ENCODE data around the gene HAP1.

The HAP1 gene

DNA sequence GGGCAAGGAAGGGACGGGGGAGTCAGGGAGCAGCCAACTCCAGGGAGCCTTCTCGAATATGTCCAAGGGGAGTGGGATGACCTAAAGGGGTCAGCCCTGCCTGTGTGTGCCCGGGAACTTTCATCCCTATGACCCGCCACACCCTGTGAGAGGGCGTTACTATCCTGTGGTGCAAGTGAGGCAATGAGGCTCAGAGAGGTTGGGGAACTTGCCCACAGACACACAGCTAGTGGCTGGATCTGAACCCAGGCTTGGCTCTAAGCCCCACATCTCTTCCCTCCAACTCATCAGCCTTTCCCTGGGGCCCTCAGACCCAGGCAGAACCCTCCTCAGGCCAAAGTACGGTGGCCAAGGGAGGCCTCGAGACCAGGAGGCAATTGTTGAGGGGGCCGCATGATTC lies 28.9 kb upstream of the HAP1 start:
- in situ Hi-C loops (cut with MboI; ENCODE audit: low sequenced_read_pairs, unreplicated experiment): no loop called here
- TF ChIP-seq, protein P1, sequence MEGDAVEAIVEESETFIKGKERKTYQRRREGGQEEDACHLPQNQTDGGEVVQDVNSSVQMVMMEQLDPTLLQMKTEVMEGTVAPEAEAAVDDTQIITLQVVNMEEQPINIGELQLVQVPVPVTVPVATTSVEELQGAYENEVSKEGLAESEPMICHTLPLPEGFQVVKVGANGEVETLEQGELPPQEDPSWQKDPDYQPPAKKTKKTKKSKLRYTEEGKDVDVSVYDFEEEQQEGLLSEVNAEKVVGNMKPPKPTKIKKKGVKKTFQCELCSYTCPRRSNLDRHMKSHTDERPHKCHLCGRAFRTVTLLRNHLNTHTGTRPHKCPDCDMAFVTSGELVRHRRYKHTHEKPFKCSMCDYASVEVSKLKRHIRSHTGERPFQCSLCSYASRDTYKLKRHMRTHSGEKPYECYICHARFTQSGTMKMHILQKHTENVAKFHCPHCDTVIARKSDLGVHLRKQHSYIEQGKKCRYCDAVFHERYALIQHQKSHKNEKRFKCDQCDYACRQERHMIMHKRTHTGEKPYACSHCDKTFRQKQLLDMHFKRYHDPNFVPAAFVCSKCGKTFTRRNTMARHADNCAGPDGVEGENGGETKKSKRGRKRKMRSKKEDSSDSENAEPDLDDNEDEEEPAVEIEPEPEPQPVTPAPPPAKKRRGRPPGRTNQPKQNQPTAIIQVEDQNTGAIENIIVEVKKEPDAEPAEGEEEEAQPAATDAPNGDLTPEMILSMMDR (IDR thresholded peaks at IDR 0.05; ENCODE audit: borderline replicate concordance, control extremely low read depth, extremely low read depth, insufficient read depth, missing control alignments): no peak
- no peak for DNase-seq (ENCODE audit: low spot score)

DNA sequence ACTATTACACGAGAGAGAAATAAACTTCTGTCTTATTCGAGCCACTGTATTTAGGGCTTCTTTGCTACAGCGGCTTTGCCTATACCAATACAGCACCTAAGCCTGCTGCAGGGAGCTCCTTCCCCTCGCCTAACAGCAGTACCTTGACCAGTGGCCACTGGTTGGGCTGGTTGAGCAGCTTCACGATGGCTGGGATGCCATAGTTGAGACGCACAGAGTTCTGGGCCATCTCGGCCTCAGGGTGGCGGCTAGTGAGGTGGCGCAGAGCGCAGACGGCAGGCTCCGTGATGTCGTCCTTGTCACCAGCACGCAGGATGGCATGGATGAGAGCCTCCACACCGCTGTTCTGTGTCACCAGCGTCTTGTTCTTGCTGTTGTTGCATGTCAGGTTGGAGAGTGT lies 28.4 kb upstream of the HAP1 start:
- TF ChIP-seq, protein P1 (IDR thresholded peaks at IDR 0.05; ENCODE audit: borderline replicate concordance, control extremely low read depth, extremely low read depth, insufficient read depth, missing control alignments): no peak
- no peak for DNase-seq (ENCODE audit: low spot score)
- in situ Hi-C loops (cut with MboI; ENCODE audit: low sequenced_read_pairs, unreplicated experiment): no loop called here

DNA sequence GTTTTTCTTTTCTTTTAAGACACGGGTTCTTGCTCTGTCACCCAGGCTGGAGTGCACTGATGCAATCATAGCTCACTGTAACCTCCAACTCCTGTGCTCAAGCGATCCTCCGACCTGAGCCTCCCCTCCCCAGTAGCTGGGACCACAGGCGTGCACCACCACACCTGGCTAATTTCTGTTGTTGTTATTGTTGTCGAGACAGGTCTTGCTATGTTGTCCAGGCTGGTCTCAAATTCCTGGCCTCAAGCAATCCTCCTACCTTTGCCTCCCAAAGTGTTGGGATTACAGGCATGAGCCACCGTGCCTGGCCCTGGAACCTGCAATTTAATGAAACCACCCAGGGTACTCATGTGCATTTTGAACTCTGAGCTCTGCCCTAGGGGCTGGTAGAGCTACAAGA lies 27.9 kb upstream of the HAP1 start:
- DNase-seq (ENCODE audit: low spot score): no peak
- in situ Hi-C loops (cut with MboI; ENCODE audit: low sequenced_read_pairs, unreplicated experiment): no loop called here
- TF ChIP-seq, protein P1 (IDR thresholded peaks at IDR 0.05; ENCODE audit: borderline replicate concordance, control extremely low read depth, extremely low read depth, insufficient read depth, missing control alignments): no peak

DNA sequence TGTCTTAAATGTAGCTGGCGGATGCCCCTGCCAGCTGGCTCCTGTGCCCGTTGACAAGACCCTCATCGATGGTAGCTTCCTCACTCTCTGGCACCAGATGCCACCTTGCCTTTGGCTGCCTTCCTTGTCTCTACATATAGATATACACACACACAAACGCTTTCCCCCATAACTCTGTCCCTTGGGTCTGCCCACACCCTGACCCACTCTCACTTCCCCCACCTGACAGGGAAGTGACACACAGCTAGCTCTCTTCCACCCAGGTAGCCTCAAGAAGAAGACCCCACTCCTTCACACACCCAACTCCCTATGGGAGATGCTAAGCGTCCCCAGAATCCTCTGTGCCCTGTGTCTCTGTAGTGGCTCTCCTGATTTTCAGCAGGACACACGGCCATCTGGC lies 26.4 kb upstream of the HAP1 start:
- TF ChIP-seq, protein P1 (IDR thresholded peaks at IDR 0.05; ENCODE audit: borderline replicate concordance, control extremely low read depth, extremely low read depth, insufficient read depth, missing control alignments): no peak
- in situ Hi-C loops (cut with MboI; ENCODE audit: low sequenced_read_pairs, unreplicated experiment): no loop called here
- no peak for DNase-seq (ENCODE audit: low spot score)

DNA sequence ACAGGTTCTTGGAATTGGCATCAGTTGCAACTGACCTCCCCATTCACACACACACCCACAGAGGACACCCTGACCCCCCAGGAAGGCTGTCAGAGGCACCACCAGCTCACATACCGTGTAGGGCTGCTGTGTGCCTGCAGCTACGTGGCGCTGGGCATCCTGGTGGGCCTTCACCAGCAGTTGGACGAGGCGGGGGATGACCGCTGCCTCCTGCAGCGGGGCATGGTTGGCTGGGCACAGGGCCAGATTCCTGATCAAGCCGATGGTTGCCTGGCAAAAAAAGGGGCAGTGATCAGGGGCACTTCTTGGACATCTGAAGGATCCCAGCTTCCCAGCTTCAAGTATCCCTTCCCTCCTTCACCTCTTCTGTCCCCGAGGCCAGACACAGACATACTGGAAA lies 24.2 kb upstream of the HAP1 start:
- no peak for DNase-seq (ENCODE audit: low spot score)
- TF ChIP-seq, protein P1 (IDR thresholded peaks at IDR 0.05; ENCODE audit: borderline replicate concordance, control extremely low read depth, extremely low read depth, insufficient read depth, missing control alignments): no peak
- in situ Hi-C loops (cut with MboI; ENCODE audit: low sequenced_read_pairs, unreplicated experiment): no loop called here

DNA sequence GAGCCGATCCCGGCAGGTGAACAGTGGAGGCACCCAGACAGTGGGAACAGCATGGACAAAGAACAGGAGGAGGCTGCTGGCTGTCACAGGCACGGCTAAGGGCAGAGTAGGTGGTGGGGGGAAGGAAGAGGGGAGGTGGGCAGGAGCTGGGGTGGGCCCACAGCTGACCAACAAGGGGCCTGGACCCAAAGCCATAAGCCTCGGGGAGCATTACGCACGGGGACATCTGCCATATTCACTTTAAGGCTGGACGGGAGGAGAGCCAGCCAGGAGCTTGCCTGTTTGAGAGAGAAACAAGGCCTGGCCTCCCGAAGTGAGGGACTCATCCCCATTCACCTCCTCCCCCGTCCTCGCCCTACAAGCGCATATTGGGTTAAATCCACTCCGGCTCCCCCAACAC lies 19.6 kb upstream of the HAP1 start:
- TF ChIP-seq, protein P1 (IDR thresholded peaks at IDR 0.05; ENCODE audit: borderline replicate concordance, control extremely low read depth, extremely low read depth, insufficient read depth, missing control alignments): no peak
- no peak for DNase-seq (ENCODE audit: low spot score)
- in situ Hi-C loops (cut with MboI; ENCODE audit: low sequenced_read_pairs, unreplicated experiment): no loop called here

DNA sequence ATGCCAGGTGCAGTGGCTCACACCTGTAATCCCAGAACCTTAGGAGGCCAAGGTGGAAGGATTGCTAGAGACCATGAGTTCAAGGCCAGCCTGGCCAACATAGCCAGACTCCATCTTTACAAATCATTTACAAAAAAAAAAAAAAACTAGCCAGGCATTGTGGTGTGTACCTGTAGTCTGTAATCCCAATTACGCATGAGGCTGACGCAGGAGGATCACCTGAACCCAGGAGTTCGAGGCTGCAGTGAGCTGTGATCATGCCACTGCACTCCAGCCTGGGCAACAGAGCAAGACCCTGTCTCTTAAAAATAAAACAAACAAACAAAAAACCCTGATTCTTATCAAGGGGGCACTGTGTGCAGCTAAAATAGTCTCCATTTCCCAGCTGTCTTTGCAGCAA lies 16.8 kb upstream of the HAP1 start:
- in situ Hi-C loops (cut with MboI; ENCODE audit: low sequenced_read_pairs, unreplicated experiment): no loop called here
- TF ChIP-seq, protein P1 (IDR thresholded peaks at IDR 0.05; ENCODE audit: borderline replicate concordance, control extremely low read depth, extremely low read depth, insufficient read depth, missing control alignments): no peak
- DNase-seq (ENCODE audit: low spot score): no peak
